ENCODE results near the gene CIDEA.

DNA sequence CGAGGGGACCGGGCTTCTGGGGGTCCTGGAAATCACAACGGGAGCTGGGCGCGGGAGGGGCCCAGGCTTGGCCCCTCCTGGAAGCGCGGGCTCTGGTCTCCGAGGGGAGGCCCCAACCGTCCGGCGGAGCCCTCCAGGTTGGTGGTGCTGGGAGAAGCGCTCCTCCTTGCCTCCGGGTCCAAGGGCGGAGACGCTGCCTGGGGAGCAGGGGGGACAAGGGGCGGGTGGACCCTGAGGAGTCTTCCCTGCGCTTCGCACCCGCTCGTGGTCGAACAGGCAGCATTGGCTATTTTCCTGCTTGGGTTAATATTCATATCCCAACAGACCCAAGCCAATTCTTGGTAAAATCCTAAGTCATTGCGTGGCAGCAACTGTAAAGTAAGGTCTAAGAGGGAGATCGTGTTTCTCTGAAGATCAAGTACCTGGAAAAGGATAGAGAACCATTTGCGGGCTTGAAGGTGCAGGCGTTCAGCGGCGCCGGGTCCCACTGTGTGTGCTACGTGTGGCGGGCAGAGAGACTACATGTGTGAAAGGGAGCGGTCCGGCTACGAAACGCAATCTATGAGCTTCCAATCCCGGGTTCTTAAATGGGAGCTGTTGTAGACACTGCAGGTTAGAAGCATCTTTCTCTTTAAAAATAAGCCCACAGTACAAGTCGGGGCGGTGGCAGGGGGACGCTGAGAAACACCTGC is 805 bp downstream of the CIDEA start:
- TF ChIP-seq, protein P1, sequence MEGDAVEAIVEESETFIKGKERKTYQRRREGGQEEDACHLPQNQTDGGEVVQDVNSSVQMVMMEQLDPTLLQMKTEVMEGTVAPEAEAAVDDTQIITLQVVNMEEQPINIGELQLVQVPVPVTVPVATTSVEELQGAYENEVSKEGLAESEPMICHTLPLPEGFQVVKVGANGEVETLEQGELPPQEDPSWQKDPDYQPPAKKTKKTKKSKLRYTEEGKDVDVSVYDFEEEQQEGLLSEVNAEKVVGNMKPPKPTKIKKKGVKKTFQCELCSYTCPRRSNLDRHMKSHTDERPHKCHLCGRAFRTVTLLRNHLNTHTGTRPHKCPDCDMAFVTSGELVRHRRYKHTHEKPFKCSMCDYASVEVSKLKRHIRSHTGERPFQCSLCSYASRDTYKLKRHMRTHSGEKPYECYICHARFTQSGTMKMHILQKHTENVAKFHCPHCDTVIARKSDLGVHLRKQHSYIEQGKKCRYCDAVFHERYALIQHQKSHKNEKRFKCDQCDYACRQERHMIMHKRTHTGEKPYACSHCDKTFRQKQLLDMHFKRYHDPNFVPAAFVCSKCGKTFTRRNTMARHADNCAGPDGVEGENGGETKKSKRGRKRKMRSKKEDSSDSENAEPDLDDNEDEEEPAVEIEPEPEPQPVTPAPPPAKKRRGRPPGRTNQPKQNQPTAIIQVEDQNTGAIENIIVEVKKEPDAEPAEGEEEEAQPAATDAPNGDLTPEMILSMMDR (conservative IDR thresholded peaks at IDR 0.05 in 1 of 2, IDR thresholded peaks at IDR 0.05 in 1 of 2; ENCODE audit: low read depth in 1 of 2, low read length in 2 of 2) = no peak
- TF ChIP-seq EZH2 (IDR thresholded peaks at IDR 0.05; ENCODE audit: low read length, missing control alignments) = no peak
